GM12875 (cell line): Measurements from ENCODE around the gene MTA1.

ENCODE experiments used
- H3K4me3 ChIP-seq: one replicate; pipeline ENCODE4 v1.5.1; 2011; ENCODE audit warnings: low read depth, low read length, control low read depth
- CTCF ChIP-seq: IDR thresholded peaks from 2 replicates; pipeline ENCODE4 v1.5.1; 2011; ENCODE audit warnings: low read depth, mild to moderate bottlenecking, control low read depth, inconsistent platforms, low read length, moderate library complexity, borderline replicate concordance; ENCODE audit not compliant: insufficient read depth

Gene MTA1

GRCh38 chr14:105453847-105454246, 34.2 kb downstream of the MTA1 start:
- no peak overlapping the region for H3K4me3 ChIP-seq
- TF ChIP-seq CTCF: no peak

GRCh38 chr14:105455086-105455640, 35.5 kb downstream of the MTA1 start:
- no peak for TF ChIP-seq CTCF
- no peak overlapping the region for H3K4me3 ChIP-seq

GRCh38 chr14:105455766-105456660, 36.4 kb downstream of the MTA1 start:
- H3K4me3 ChIP-seq: no peak overlapping the region
- no peak for TF ChIP-seq CTCF

- TF ChIP-seq CTCF: no peak
- H3K4me3 ChIP-seq: no peak overlapping the region
Observed at GRCh38 chr14:105456736-105457617, 37.4 kb downstream of the MTA1 start.

GRCh38 chr14:105458010-105458409, 38.4 kb downstream of the MTA1 start:
- H3K4me3 ChIP-seq: no peak overlapping the region
- no peak for TF ChIP-seq CTCF

- no peak overlapping the region for H3K4me3 ChIP-seq
- TF ChIP-seq CTCF: no peak
Observed at GRCh38 chr14:105458571-105458970, 38.9 kb downstream of the MTA1 start.
